Caco-2 (cell line): Measurements from ENCODE around the gene PAPPA2. TPM values are rescaled to one million over a fixed set of nuclear protein-coding genes. Genes with fewer than 3 reads are reported as not detected.
"Not testable (repeated sequence)": the region's sequence is repeated elsewhere in the genome, so short reads cannot be mapped to it uniquely, and the experiment has no call there.

Experiments used
- BruUV-seq: library from RNA; stranded (reverse); fragments of 400-500 nt; replicated peaks from 2 replicates; lab custom pipeline; 2021; lab: Mats Ljungman, UMichigan
- CTCF ChIA-PET: fragments of 300-600 bp; sonication (Branson Sonifier 250); formaldehyde crosslinking; loops from one replicate; lab custom pipeline; 2022; ENCODE audit warnings: antibody characterized with exemption; lab: Charles Lee
- POLR2A ChIA-PET: fragments of 300-600 bp; sonication (Branson Sonifier 250); formaldehyde crosslinking; loops from one replicate; lab custom pipeline; 2022; ENCODE audit warnings: antibody characterized with exemption; lab: Charles Lee
- DNase-seq, 2 experiments: peaks; one replicate each; pipeline versions ENCODE4 v3.0.0 to v3.0.0-alpha.2; 2020 to 2022
- H3K27me3 ChIP-seq: replicated peaks from 2 replicates; pipeline ENCODE4 v1.6.0; 2011; ENCODE audit warnings: low read length; ENCODE audit not compliant: control insufficient read depth, insufficient read depth
- H3K36me3 ChIP-seq: 2 replicates; pipeline ENCODE4 v1.5.1; 2011; ENCODE audit warnings: low read length; ENCODE audit not compliant: control insufficient read depth, insufficient read depth
- H3K4me1 ChIP-seq: fragments of 250-450 bp; sonication (Bioruptor Pico); 2 replicates; pipeline ENCODE4 v1.5.1; 2020; ENCODE audit warnings: mild to moderate bottlenecking
- H3K4me3 ChIP-seq: 2 replicates; pipeline ENCODE4 v1.5.1; 2011; ENCODE audit warnings: low read depth, mild to moderate bottlenecking, control low read depth, low read length
- H3K9me3 ChIP-seq: fragments of 250-450 bp; sonication (Bioruptor Pico); 2 replicates; pipeline ENCODE4 v1.5.1; 2020; ENCODE audit warnings: mild to moderate bottlenecking, moderate library complexity
- H3K27ac Mint-ChIP-seq: one replicate; pipeline ENCODE4 v1.8.0; 2022; ENCODE audit warnings: mixed read lengths; ENCODE audit not compliant: unreplicated experiment
- H3K27me3 Mint-ChIP-seq: one replicate; pipeline ENCODE4 v1.8.0; 2022; ENCODE audit warnings: mixed read lengths; ENCODE audit not compliant: insufficient read depth, unreplicated experiment
- H3K36me3 Mint-ChIP-seq: one replicate; pipeline ENCODE4 v1.8.0; 2022; ENCODE audit warnings: mild to moderate bottlenecking, mixed read lengths; ENCODE audit not compliant: insufficient read depth, unreplicated experiment
- H3K4me1 Mint-ChIP-seq: one replicate; pipeline ENCODE4 v1.8.0; 2022; ENCODE audit warnings: low read depth, mixed read lengths; ENCODE audit not compliant: unreplicated experiment
- H3K4me3 Mint-ChIP-seq: one replicate; pipeline ENCODE4 v1.8.0; 2022; ENCODE audit warnings: mild to moderate bottlenecking, moderate library complexity, mixed read lengths; ENCODE audit not compliant: unreplicated experiment
- H3K9me3 Mint-ChIP-seq: one replicate; pipeline ENCODE4 v1.8.0; 2022; ENCODE audit warnings: mixed read lengths; ENCODE audit not compliant: unreplicated experiment
- intact Hi-C: fragments of 100-400 bp; cut with micrococcal nuclease; formaldehyde crosslinking; loops from one replicate; pipeline ENCODE4 v1.10.0; 2022; ENCODE audit not compliant: unreplicated experiment
- total RNA-seq: library from RNA; stranded (reverse); gene quantifications from 2 replicates; pipeline ENCODE4 v1.2.3, GENCODE V29; 2022
- TF ChIP-seq, protein P1 (sequence below), 2 experiments: fragments of 200-600 bp in 1 of 2; IDR thresholded peaks; 1 replicate in 1 of 2; 2 replicates in 1 of 2; pipeline versions ENCODE4 v1.5.1 to v1.8.0; 2011 to 2022; ENCODE audit warnings: antibody characterized with exemption in 1 of 2, control low read depth in 1 of 2, inconsistent platforms in 1 of 2, low read depth in 1 of 2, low read length in 1 of 2, mild to moderate bottlenecking in 1 of 2, moderate library complexity in 1 of 2; ENCODE audit not compliant: insufficient read depth in 1 of 2, severe bottlenecking in 1 of 2, unreplicated experiment in 1 of 2

PAPPA2 gene
- total RNA-seq, 1 experiment from 2014 or later: 0.18 TPM

DNA sequence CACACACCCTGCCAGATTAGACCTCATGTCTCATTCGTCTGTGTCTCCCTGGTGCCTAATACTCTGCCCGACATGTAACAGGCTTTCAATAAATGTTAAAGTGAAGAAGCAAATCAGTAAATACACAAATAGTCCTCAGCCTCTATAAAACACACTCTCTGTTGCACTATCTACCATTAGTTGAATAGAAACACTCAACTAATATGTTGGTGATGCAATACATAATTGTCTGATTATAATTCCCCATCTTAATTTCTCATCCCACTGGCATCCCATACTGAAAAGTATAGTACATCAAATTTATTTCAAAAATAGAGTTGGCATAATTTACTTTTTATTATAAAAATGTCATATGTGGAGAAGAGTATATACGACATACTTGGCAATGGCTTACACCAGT lies 162.4 kb downstream of the PAPPA2 start:
- H3K36me3 Mint-ChIP-seq: no peaks in the 10 kb centered on the region
- POLR2A ChIA-PET: no interaction called here
- TF ChIP-seq, protein P1, sequence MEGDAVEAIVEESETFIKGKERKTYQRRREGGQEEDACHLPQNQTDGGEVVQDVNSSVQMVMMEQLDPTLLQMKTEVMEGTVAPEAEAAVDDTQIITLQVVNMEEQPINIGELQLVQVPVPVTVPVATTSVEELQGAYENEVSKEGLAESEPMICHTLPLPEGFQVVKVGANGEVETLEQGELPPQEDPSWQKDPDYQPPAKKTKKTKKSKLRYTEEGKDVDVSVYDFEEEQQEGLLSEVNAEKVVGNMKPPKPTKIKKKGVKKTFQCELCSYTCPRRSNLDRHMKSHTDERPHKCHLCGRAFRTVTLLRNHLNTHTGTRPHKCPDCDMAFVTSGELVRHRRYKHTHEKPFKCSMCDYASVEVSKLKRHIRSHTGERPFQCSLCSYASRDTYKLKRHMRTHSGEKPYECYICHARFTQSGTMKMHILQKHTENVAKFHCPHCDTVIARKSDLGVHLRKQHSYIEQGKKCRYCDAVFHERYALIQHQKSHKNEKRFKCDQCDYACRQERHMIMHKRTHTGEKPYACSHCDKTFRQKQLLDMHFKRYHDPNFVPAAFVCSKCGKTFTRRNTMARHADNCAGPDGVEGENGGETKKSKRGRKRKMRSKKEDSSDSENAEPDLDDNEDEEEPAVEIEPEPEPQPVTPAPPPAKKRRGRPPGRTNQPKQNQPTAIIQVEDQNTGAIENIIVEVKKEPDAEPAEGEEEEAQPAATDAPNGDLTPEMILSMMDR (IDR thresholded peaks at IDR 0.05; ENCODE audit: insufficient read depth in 1 of 2, low read depth in 1 of 2, low read length in 1 of 2, severe bottlenecking in 1 of 2, unreplicated experiment in 1 of 2): no peak
- H3K4me3 Mint-ChIP-seq: no peak overlapping the region
- H3K36me3 ChIP-seq: no peaks in the 10 kb centered on the region
- peaks cover 4% of the 10 kb centered on the region for H3K27me3 Mint-ChIP-seq
- no peaks in the 10 kb centered on the region for H3K9me3 ChIP-seq
- H3K9me3 Mint-ChIP-seq: no peaks in the 10 kb centered on the region
- H3K27me3 ChIP-seq: no peaks in the 10 kb centered on the region
- DNase-seq: no peak
- BruUV-seq: no TSS peak
- no peak overlapping the region for H3K27ac Mint-ChIP-seq
- no peak overlapping the region for H3K4me3 ChIP-seq
- H3K4me1 ChIP-seq: no peaks in the 10 kb centered on the region
- intact Hi-C loops: no loop called here
- no peaks in the 10 kb centered on the region for H3K4me1 Mint-ChIP-seq
- CTCF ChIA-PET: no interaction called here

DNA sequence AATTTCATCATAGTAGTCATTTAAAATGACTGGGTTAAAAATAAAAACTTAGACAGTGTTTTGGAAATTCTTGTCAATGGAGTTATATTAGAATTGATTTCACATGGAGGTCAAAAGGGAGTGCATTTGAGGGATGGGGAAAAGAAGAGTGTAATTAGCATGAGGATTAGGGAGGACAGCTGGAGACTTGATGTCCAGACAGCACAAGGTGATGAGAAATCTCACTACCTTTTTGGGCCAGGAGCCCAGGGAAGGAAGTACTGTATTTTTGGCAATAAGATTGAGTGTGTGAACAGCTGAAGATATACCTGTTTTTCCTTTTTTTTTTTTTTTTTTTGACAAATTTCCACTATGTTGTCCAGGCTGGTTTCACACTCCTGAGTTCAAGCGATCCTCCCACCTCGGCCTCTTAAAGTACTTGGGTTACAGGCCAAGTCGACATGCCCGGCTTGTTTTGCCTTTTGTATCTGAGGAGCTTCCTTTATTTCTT lies 163.6 kb downstream of the PAPPA2 start:
- H3K9me3 ChIP-seq: no peaks in the 10 kb centered on the region
- no peaks in the 10 kb centered on the region for H3K4me1 Mint-ChIP-seq
- TF ChIP-seq, protein P1 (IDR thresholded peaks at IDR 0.05; ENCODE audit: insufficient read depth in 1 of 2, low read depth in 1 of 2, low read length in 1 of 2, severe bottlenecking in 1 of 2, unreplicated experiment in 1 of 2): no peak
- H3K4me3 Mint-ChIP-seq: no peak overlapping the region
- H3K27me3 ChIP-seq: no peaks in the 10 kb centered on the region
- no peak for DNase-seq
- intact Hi-C loops: no loop called here
- no peaks in the 10 kb centered on the region for H3K36me3 ChIP-seq
- ChIA-PET POLR2A (no interaction called here), CTCF (interaction anchor here (0.6 to 0.7 kb wide), 2 partner anchors 20 to 1295 kb away, joined by 4 to 6 read pairs; no protein-coding TSS in a partner anchor)
- H3K4me3 ChIP-seq: no peak overlapping the region
- H3K27ac Mint-ChIP-seq: no peak overlapping the region
- H3K9me3 Mint-ChIP-seq: no peaks in the 10 kb centered on the region
- no peaks in the 10 kb centered on the region for H3K36me3 Mint-ChIP-seq
- no TSS peak for BruUV-seq
- no peaks in the 10 kb centered on the region for H3K4me1 ChIP-seq
- H3K27me3 Mint-ChIP-seq: peaks cover 4% of the 10 kb centered on the region

DNA sequence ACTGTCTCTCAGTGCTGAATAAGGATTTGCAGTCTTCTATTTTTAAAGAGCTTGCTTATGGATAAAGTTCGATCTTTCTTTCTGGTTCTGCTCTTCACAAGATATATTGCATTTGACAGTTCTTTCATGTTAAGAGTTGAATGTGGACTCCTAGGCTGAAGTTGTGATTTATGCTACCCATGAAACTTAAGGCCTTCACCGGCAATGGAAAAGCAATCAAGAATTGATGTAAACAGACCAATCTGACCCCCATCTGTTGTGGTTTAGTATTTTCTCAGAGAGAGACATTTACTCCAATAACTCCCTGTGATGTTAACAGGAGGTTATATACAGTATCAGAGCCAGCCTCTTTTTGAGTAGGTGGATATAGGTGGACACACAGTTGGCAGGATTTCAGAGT lies 165.8 kb downstream of the PAPPA2 start:
- Mint-ChIP-seq H3K9me3 (no peaks in the 10 kb centered on the region), H3K27ac (no peak overlapping the region), H3K4me3 (no peak overlapping the region), H3K36me3 (no peaks in the 10 kb centered on the region), H3K4me1 (no peaks in the 10 kb centered on the region), H3K27me3 (peaks cover under 1% of the 10 kb centered on the region)
- BruUV-seq: no TSS peak
- Histone ChIP-seq H3K4me3 (no peak overlapping the region), H3K27me3 (no peaks in the 10 kb centered on the region), H3K9me3 (no peaks in the 10 kb centered on the region), H3K36me3 (no peaks in the 10 kb centered on the region), H3K4me1 (no peaks in the 10 kb centered on the region)
- TF ChIP-seq, protein P1 (IDR thresholded peaks at IDR 0.05; ENCODE audit: insufficient read depth in 1 of 2, low read depth in 1 of 2, low read length in 1 of 2, severe bottlenecking in 1 of 2, unreplicated experiment in 1 of 2): no peak
- no peak for DNase-seq
- POLR2A ChIA-PET: no interaction called here
- CTCF ChIA-PET: no interaction called here
- intact Hi-C loops: no loop called here

DNA sequence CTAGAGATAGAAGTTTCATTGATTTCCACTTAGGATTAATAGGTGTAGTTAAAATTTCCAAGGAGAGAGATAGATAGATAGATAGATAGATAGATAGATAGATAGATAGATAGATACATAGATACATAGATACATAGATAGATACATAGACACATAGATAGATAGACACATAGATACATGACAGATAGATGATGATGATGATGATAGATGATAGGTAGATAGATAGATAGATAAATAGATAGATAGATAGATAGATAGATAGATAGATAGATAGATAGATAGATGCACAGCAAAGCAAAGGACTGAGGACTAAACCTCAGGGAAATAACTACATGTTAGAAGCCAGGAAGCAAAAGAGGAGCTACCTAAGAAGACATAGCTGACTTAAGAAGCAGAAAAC lies 171.8 kb downstream of the PAPPA2 start:
- H3K9me3 Mint-ChIP-seq, H3K36me3 Mint-ChIP-seq, POLR2A ChIA-PET, H3K27me3 ChIP-seq, CTCF ChIA-PET, H3K36me3 ChIP-seq, H3K4me3 ChIP-seq, H3K27me3 Mint-ChIP-seq, H3K9me3 ChIP-seq, H3K4me1 ChIP-seq, intact Hi-C loops, H3K4me3 Mint-ChIP-seq, BruUV-seq, H3K27ac Mint-ChIP-seq, H3K4me1 Mint-ChIP-seq, DNase-seq: not testable (repeated sequence)
